Frontal cortex (tissue), 4 donors: Measurements from ENCODE around the gene PPM1F. TPM values are rescaled to one million over a fixed set of nuclear protein-coding genes. Genes with fewer than 3 reads are reported as not detected.

ENCODE experiments used
- DNase-seq, 2 donors: peaks; one replicate each; pipeline ENCODE4 v3.0.0; 2012; ENCODE audit warnings: low spot score in 2 of 2
- FAIRE-seq: peaks from 2 replicates; lab custom pipeline; 2012; peaks lifted over from hg19 to GRCh38; lab: Jason Lieb, UNC
- total RNA-seq: library from RNA; depleted of rRNA; stranded (reverse); fragments of >200 nt; gene quantifications from one replicate; pipeline ENCODE4 v1.2.3, GENCODE V29; 2014
- donor health status: control.
- donor health status: control.
- donor health status: control.

The PPM1F gene
- total RNA-seq, 1 donor from 2014 or later = 19.2 TPM

DNA sequence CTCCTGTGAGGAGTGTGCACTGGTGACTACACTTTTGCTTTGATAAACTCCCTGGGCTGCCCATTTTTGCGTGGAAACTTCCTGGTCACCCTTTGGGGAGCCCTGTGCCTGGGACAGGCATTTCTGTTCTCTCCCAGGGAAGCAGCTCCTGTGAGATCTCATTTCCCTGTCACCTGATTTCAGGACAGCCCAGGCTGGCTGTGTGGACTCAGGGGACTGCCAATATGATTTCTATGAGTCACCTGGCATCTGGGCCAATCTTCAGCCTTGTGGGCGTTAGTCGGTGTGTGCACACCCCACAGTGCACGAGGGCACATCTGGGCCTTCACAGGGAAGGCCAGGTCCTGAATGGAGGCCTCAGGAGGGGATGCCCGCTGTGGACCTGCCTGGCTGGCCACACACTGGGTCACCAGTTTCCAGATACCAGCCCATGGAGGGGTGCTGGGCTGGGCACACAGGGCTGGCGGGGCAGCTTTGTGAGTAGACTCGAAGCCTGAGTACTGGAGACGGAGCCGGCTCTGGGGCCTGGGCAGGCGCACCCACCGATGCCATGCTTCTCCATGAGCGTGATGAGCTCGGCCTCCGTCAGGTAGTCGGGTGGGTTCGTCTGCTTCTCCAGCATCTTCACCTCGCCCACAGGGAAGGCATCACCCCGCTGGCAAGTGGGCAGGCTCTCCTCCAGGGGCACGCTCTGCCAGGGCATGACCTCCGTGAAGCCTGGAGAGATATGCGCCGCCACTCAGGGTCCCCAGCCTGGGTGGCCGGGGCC, 9.4 kb upstream of the PPM1F start:
- no peak for FAIRE-seq
- DNase-seq = no peak

DNA sequence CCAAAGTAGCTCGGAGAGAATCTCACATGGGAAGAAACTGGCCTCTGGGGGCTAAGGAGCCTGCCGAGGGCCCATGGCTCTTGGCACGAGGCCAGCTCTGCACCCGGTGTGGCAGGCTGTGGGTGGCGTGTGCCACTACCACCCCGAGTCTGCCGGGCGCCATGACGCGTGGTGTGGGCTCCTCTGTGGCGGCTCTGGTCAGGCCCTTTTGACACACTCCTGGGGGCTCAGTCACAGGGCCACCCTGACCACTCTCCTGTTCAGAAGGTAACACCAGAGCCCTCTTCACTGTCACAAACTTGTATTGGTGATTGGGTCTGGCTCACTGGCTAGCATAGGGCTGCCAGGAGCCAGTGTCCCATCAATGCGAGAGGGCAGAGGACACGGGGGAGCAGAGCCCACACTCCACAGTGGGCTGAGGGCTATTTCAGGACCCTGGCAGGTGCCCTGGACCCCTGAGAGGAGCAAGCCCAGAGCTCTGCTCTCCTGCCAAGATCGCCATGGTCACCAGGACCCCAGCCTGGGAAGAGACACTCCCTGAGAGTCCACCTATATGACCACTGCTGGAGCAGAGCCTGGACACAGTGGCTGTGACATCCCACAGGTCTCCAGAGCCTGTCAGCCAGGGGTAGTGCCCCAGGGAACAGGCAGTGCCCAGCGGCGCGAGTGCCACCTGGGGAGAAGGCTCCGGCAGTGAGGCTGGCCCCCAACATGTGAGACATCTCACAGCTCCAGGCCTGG, 8.6 kb upstream of the PPM1F start:
- no peak for DNase-seq
- FAIRE-seq = no peak

DNA sequence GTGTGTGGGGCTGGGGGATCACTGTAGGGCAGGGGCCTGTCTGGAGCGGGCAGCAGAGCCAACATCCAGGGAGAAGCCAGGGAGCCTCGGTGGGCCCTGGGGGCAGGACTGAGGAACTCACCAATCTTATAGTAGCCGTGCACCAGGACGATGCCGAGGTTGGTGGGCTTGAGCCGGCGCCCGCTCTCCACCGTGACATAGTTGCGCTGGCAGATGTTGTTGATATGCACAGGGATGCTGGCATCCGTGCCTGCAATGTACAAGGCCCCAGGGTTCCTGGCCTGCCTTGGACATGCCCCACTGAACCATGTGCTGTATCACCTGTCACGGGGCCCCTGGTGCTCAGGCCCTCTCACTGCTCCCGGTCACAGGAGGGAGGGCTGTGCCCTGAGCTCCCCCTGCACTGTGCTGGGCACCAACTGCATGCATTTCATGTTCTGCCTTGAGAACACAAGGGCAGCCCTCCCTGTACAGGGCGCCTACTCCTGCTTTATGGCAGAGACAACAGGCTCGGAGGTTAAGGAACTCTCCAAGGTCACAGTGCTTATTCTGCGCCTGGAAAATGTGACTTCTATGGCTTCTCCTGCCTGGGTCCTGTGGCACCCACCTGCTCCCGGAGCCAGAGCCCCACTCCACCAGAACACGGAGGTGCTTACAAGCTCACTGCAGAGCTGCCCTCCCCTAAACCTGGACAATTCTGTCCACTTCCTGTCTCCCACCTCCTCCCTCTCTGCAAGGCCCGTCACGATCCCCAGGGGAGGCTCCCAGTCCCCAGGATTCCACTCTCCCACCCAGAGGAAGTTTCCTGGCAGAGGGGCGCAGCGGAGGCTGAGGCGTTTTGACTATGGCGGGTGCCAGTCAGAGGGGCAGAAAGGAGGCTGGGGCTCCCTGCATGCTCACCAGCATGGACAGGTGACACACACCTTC, 7.8 kb upstream of the PPM1F start:
- FAIRE-seq = no peak
- DNase-seq = no peak

DNA sequence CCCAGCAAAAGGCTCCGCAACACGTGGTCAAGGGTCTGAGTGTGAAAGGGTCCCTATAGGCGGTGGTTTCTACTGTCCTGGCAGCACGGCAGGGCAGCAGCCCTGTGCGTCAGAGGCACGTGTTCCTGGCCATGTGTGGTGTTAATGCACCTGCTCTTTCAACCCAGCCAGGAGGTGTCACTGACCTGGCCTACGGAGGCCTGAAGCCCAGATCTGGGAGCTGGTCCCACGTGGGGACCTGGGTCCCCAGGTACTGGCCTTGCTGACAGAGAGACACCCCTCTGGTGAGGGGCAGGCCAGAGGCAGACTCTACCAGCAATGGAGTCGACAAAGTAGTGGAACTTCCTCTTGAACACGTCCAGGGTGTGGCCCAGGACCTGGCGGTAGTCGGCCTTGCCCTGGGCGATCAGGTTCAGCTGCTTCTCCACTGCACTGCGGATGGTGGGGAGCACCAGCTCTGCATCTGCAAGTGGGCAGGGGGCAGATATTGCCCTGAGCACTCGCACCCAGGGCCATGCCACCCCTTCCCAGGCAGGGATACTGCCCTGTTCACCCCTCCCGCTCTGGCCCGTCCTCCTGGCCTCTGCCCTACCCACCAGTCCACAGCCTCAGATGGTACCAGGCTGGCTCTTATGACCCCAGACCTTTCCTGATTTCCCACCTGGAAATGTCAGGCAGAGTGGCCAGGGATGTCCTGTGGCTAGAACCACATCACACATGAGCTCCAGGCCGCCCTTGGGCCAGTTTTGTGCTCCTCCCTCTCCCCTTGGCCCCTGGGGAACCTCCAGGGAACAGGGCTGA, 6.8 kb upstream of the PPM1F start:
- DNase-seq (no peak), FAIRE-seq (no peak)

DNA sequence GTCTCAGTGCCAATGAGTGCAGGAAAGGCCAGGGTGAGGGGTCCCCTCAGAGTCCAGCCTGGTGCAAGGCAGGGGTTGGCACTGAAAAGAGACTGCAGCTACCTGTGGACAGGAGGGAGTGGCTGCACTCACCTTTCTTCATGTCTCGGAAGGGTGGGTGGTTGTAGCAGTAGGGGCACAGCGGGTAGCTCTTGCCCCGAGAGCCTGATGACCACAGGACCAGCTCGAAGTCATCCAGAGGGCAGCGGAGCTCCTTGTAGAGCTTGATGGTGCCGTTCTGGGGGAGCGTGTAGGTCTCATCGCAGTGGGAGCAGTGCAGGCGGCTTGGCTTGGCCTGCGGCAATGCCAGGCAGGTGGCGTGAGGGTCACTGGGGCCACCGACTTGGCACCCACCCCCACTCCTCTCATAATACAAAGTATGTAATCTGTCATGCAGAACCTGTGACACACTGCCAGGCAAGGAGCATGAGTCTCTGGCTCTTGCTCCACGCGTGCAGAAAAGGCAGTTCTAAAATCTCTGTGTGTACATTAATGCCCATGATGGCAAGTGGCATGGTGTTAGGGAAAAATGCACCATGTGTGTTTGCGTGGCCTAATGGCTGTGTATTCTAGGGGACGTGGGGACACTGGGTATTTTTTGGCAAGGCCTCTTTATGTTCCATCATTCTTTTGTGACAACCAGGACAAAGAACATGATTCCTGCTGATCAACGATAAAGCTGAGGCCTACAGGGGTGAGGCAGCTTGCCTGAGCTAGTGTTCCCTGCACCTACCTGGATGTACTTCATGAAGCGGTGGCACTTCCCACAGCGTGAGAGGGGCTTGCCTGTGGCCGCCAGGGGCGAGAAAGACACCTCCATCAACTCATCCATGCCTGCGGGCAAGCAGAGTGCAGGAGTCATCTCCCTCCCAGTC, 6.0 kb upstream of the PPM1F start:
- DNase-seq (no peak), FAIRE-seq (no peak)

DNA sequence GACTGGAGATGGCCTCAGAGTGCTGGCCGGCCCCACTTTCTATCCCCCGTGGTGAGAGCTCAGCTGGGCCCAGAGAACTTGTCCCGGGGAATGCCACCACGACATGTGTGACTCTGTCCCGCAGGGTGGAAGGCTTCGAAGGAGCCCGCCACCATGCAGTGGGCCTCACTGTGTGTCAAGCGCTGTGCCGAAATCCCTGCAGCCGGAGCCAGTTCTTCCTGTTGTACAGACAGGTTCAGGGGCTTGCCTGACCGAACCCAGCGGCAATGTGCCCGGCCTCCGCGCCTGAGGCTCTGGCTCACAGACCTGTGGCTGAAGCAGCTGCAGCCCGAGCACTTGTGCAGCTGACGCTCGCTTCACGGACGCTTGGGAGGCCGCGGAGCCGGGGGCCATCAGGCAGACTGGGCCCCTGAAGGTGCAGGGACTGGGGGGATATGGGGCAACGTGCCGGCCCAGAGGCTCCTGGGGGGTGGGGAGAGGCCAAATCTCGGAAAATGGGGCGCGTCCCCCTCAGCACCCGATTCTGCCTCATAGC, 650 bp downstream of the PPM1F start:
- DNase-seq (no peak), FAIRE-seq (no peak)

DNA sequence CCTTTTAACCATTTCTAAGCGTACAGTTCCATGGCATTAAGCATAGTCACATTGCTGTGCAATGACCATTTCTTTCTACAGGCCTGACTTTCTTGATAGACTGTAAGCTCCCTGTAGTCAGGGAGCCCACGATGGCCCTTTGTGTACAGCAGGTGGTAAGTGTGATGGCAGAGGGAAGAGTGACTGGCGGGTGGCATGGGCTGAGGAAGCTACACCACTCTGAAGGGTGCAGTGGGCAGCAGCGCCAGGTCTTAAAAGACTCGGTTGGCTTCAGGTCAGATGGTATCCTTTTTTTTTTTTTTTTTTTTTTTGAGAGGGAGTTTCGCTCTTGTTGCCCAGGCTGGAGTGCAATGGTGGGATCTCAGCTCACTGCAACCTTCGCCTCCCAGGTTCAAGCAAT, 1.6 kb downstream of the PPM1F start:
- DNase-seq (no peak), FAIRE-seq (no peak)

DNA sequence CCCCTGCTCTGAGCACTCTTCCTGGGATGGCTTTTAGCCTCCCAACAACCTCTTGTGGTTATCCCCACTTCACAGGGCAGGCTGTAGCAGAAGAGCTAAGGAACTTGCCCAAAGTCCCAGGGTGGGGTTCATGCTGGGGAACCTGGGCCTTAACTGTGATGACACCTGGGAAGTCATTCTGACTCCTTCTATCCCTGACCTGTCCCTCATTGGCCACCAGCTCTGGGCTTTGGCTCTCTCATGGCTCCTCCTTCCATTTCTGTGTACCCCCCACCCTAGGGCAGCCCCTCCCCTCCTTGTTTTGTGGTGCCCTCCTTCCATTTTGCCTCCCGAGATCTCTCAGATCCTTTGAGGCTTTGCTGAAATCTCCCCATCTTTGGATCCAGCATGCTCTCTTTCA, 2.7 kb downstream of the PPM1F start:
- FAIRE-seq (no peak), DNase-seq (no peak)

DNA sequence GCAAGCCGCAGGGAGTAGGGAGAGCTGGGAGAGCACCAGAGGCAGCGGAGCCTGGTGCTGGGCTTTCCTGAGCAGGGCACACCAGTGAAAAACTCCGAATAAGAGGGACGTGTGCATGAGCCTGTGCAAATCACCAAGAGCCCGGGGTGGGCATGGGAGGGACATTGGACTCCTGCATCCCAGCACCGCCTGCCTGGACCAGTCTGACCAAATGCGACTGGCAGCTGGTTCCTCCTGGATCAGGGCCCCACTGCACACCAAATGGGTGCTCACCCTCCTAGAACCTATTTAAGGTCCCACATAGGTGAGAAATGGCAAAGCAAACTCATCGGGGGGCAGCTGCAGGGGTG, 3.1 kb downstream of the PPM1F start:
- FAIRE-seq = no peak

DNA sequence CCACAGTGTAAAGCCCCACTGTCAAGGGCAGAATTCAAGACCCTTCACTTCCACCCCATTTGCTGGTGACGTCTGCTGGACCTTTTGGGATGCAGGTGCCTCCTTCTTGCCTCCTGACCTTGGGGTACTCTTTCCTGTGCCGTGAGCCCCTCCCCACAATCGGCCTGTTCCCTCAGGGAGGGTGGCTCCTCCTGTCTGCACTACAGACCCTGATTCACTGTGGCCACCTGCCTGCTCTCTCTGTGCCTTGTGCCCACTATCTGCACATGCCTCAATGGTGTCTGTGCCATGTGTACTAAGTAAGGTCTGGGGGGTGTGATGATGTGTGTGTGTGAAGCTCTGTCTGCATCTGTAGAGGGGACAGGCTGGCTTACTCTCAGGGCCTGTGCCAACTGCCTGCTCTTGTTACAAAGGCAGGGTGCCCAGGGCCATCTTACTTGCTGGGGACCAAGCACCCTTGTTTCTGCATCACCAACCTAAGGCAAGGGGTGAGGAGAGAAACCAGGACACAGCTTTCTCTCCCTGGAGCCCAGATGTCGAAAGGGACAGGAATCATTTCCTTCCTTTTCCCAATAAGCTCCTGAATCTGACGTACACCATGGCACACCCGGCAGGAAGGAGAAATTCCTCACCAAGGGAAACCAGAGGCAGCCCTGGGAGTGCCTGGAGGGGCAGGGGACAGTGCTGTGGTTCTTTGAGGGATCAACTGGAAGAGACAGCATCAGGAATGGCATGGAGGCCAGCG, 3.7 kb downstream of the PPM1F start:
- FAIRE-seq (no peak), DNase-seq (no peak)

More for the DNA sequence above, 3.1 kb downstream of the PPM1F start:
- DNase-seq = no peak

DNA sequence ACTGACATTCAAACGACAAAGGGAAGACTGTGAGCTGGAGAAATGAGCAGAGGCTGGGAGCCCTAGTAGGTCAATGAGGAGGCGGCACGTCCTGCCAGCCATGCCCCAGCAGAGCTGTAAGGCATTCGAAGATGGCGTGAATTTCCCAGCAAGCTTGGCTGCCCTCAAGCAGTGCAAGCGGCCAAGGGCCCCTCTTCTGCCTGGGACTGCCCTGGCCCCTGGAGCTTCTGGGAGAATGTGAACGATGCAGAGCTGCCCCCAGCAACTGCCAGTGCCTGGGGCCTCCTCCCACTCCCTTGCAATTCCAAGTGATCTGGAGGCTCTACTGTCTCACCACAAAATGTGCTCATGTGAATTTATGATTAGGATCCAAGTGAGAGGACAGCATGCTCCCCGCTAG, 4.3 kb downstream of the PPM1F start:
- DNase-seq = no peak
- no peak for FAIRE-seq

DNA sequence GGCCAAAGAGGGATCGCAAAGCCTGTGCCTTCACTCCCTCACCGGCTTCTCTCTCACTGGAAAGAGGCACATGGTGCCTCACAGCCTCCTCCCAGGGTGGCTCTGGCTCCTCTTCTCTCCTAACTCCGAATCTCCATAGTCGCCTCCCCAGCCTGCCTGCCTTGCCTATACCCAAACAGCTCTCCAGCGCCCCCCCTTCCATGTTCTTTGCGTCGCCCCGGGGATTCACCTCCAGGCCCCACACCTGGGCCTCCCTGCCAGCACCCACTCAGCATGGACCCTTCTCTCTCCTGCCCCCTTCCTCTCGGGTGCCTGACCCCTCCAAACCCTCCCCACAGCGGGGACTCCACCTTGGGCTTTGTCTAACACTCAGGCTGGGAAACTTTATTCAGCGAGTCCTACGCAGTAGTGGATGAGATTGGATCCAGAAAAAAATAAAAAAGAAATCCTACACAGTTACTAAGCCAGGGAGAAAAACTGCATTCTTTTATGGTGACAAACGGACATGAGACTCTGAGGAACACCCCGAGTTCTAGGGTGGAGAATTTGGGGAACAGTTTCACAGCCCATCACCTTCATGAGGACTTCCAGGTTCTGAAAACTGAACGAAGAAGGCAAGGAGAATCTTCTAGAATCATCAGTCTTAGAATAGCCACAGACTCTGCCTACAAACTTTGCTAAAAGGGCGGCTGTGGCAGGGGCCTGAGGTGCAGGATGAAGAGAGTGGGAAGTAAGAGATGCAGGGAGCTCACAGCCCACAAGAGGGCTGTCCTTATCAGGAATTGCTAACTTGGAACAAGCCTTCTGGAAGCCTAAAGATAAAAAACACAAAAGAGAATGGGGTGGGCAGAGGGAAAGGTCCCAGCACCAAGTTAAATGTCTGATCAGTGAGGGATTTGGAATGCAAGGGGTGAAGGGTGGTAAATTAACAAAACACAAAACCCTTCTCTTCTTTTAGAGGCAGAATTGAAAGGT, 5.3 kb downstream of the PPM1F start:
- FAIRE-seq (no peak), DNase-seq (no peak)

DNA sequence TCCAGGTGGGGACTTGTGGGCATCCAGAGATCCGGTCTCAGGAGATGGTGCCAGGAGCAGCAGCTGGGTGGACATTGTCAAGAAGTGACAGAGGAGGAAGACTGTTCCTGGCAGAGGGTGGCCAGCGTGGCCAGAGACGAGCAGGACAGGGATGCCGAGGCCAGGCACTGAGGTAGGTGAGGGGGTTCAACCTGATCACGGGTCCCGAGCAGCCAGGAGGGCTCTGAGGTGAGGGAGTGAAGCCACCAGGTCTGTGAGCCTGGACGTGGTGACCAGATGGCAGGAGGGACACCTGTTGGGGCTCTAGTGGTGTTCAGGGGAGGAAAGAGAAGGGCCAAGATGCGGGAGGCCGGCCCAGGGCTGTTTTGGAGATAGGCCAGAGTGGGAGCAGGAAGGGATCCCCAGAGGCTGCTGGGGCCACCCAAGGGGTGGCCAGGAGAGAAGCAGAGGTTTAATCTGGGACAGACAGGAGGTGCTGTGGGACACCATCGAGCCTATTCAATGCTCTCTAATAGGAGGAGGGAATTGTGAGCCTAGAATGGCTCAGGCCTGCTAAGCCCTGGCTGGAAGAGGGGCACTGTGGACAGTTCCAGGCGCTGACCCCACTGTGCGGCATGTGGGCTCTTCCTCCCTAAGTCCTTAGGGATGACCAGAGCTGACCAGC, 6.3 kb downstream of the PPM1F start:
- DNase-seq (no peak), FAIRE-seq (no peak)

DNA sequence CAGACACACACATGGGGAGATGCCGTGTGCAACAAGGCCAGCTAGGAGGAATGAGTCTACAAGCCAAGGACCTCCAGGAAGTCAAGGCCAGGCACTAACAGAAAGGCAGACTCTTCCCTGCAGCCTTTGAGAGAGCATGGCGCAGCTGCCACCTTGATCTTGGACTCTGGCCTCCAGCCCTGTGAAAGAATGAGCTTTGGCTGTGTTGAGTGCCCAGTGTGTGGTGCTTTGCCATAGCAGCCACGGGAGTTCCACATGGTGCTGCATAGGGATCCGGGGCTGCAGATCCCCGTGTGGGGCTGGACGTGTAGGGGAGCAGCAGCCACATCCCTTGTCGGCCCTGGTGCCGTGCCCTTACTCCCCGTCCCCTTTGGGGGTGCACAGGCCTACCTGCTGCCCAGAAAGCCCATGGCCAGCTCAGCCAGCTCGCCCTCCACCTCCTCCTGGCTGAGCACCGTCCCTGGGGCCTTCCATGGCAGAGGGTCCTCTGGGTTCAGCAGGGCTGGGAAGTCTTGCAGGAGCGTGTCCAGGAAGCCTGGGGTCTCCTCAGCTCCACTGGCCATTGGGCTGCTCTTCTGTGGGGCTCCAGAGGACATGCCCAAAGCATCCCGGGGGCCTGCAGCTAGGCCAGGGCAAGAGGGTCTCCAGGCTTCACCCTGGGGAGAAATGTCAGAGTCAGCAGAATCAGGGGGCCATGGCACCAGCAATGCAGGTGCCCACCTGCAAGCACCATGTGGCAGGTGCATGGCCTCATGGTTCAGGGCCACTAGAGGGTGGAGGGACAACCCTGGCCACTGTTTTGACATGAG, 7.0 kb downstream of the PPM1F start:
- DNase-seq (no peak), FAIRE-seq (no peak)

DNA sequence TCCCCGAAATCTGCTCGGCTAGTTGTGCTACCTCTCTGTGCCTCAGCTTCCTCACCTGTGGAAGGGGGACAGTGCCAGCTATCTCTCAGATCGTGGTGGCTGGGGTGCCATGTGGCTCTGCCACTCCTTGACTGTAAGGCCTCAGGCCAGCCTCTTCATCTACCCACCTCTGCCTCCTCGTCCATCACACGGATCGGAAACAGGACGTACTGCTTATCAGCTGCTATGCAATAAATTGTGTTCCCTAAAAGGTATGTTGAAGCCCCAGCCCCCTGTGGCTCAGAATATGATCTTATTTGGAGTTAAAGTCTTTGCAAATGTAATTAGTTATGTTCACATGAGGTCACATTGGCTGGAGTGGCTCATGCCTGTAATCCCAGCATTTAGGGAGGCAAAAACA, 7.8 kb downstream of the PPM1F start:
- FAIRE-seq (no peak), DNase-seq (no peak)
